Measurements from ENCODE around the gene HNRNPDL.
"Not testable (repeated sequence)": the region's sequence is repeated elsewhere in the genome, so short reads cannot be mapped to it uniquely, and the experiment has no call there.

Gene HNRNPDL

DNA sequence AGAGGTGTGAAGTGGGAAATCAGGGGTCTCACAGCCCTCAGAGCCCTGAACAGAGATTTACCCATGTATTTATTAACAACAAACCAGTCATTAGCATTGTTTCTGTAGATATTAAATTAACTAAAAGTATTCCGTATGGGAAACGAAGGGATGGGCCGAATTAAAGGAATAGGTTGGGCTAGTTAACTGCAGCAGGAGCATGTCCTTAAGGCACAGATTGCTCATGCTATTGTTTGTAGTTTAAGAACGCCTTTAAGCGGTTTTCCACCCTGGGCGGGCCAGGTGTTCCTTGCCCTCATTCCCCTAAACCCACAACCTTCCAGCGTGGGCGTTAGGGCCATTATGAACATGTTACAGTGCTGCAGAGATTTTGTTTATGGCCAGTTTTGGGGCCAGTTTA is 44.0 kb downstream of the HNRNPDL start:
- DNase-seq (ENCODE audit: low read depth), result not testable (repeated sequence)

DNA sequence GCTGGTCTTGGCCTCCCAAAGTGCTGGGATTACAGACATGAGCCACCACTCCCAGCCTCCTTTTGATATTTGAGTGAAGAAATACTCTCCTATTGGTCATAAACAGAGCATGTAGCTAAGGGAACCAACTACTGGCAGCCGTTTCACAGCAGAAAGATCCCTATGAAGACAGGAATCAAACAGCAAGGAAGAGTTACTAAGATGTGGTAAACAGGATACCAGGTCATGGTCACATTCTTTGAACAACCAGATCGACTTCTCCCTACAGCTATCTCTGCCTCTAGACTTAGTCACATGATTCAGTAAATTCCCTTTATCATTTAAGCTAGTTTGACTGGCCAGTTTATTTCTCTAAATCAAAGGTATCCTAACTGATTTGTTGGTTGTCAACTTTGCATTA is 47.5 kb downstream of the HNRNPDL start:
- no peak for DNase-seq (ENCODE audit: low read depth)

DNA sequence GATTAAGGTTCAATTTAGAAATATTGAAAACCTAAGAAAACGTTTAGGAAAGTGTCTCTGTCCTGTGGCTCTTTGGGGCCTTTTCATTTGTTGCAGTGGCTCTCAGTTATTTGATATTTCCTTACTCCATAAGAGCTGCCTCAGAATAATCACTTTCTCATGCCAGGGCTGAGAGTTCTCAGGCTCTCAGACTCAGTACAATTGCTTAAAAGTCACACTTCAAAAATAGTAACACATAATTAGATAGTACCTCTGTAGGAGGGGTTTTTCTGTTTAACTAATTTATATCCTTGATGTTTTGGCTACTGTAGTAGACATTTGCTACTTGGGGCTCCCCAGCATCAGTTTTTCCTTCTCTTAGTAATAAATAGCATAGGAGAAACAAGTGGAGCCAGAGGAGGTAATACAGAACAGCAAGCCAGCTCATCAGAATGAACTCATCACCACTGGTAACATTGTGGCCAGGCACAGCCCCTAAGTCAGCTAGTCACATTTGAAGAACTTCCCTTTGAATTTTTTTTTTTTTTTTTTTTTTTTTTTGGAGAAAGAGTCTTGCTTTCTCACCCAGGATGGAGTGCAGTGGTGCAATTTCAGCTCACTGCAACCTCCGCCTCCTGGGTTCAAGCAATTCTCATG is 48.5 kb downstream of the HNRNPDL start:
- no peak for DNase-seq (ENCODE audit: low read depth)

DNA sequence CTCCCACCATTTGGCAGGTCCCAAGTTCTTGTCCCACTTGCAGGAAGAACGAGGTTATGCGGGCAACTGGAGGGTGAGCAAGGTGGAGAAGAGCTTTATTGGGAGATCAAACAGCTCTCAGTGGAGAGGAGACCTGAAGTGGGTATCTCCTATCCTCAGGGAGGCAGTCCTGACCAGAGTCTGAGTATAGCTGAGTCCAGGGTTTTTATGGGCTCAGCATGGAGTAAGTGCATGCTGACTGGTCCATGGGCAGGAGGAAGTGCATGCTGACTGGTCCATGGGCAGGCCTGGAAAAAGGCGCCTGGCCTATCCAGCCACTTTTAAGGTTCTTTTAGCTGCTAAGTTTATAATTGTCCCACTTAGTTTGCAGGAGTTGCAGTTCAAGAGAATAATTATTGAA is 49.0 kb downstream of the HNRNPDL start:
- no peak for DNase-seq (ENCODE audit: low read depth)

DNA sequence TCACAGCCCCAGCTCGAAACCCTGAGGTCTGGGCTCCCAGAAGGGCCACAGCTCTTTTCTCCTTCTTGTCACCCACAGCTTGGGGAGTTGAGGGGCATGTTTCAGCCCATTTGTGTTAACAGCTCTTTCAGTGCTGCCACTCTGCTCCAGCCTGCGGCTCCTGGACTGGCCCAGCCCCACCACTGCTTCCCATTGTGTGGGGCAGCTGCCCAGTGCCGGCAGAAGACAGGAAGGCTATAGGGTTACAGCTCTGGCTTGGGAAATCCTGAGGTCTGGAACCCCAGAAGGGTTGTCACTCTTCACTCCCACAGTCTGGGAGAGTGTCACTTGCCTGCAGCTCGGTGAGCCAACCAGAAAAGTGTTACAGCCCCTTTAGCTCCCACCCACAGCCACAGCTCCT is 49.4 kb downstream of the HNRNPDL start:
- no peak for DNase-seq (ENCODE audit: low read depth)

DNA sequence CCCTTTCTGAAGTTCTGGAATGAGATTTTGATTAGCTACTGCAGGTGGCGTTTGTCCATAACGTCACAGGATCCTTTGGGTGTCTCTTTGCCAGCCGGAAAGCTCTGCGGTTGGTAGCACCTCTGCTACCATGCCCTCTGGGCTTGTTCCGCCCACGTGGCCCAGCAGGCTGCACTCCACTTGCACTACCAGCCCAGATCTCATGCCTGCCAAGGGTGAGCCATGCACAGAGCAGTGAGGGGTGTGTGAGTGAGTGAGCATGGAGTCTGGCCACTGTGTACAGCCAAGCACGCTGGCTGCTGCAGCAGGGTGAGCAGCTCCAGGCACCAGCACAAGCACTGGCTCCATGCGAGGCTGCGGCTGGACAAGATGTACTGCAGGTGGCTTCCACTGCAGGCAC is 49.9 kb downstream of the HNRNPDL start:
- no peak for DNase-seq (ENCODE audit: low read depth)

DNA sequence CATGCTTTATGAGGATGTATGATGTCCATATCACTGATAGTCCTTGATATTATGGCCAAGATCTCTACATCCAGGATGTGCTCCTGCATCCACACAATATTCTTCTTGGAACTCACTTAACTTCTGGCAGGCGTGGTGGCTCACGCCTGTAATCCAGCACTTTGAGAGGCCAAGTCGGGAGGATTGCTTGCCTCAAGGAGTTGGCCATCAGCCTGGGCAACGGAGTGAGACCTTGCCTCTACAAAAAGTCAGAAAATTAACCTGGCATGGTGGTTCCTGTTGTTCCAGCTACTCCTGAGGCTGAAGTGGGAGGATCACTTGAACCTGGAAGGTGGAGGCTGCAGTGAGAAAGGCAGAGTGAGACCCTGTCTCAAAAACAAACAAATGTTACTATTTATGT is 54.2 kb downstream of the HNRNPDL start:
- no peak for DNase-seq (ENCODE audit: low read depth)

DNA sequence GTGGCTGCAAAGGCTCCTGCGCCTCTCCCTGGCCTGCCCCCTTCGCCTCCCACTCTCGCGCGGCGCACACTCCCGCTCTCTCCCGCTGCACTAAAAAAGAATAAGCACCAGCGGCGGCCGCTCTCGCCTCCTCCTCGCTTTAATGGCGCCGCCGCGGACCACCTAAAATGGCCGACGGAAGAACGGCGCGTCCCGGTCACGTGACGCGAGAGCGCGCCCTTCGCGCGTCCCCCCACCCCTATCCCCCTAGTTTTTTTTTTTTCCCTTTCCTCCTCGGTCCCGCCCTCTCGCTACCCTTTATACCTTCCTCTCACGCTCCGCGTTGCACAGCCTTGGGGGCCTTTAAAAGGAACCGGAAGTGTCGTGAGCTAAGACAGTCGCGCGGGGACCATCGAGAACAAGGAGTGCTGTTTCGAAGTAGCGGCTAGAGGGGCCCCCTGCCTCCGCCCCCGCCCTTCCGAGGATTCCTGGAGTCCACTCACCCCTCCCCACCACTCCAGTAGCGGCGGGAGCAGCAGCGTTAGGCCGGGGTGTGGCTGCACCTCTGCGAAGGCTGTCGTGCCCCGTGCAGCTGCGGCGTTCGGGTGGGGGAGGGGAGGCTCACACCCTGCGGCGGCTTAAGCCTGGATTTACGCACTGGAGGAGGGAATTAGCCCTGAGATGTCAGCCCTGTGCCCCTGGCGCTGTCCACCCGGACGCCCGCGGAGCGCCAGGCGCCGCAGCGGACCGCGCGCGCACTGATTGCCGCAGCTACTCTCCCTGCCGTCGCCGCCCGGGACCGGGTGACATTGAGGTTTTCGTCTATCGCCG is 56.2 kb downstream of the HNRNPDL start, which contains the start of gene HNRNPD:
TSS of gene HNRNPD (minus strand) at position 176 of the 810 bp plus-strand sequence. CDS start 313 bp downstream, outside the sequence.
- peak; percentile 91 for DNase-seq (ENCODE audit: low read depth)

DNA sequence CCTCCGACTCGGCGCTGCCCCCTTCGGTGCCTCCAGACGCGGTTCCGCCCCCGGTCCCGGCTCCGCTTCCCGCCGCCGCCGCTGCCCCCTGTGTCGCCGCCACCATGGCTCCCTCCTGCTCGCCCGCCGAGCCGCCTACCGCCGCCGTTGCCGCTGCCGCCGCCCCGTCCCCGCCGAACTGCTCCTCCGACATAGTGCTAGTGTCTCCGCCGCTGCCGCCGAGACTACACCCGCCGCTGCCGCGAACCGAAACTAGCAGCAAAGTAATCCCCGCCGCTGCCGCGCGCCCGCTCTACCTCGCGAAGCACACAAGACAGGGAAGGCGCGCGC is 56.8 kb downstream of the HNRNPDL start:
- DNase-seq (ENCODE audit: low read depth), result no peak
